Measurements from ENCODE around the gene COL15A1.

COL15A1 gene

GRCh38 chr9:98950262-98950661 lies 6.6 kb downstream of the COL15A1 start:
- in situ Hi-C loops (cut with MboI; ENCODE audit: low sequenced_read_pairs, unreplicated experiment), result no loop called here
- no peak for DNase-seq (ENCODE audit: low spot score)

DNA sequence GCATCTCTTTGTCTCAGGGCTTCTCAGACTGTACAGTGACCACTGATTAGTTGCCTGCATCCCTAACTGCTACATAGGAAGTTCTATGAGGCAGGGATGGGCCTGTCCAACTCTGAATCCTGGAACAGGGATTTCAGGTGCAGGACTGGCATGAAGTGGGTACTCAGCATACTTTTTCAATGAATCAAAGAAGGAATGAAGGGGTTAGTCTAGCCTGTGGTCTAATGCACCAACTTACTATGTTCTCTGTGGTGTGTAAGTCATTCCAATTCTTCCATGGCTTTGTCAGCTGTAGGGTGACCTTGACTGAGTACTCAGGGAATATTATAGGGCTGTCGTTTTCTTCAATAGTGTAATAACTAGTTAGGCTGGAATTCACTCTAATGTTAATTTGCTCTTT lies 8.3 kb downstream of the COL15A1 start:
- TF ChIP-seq, protein P1, sequence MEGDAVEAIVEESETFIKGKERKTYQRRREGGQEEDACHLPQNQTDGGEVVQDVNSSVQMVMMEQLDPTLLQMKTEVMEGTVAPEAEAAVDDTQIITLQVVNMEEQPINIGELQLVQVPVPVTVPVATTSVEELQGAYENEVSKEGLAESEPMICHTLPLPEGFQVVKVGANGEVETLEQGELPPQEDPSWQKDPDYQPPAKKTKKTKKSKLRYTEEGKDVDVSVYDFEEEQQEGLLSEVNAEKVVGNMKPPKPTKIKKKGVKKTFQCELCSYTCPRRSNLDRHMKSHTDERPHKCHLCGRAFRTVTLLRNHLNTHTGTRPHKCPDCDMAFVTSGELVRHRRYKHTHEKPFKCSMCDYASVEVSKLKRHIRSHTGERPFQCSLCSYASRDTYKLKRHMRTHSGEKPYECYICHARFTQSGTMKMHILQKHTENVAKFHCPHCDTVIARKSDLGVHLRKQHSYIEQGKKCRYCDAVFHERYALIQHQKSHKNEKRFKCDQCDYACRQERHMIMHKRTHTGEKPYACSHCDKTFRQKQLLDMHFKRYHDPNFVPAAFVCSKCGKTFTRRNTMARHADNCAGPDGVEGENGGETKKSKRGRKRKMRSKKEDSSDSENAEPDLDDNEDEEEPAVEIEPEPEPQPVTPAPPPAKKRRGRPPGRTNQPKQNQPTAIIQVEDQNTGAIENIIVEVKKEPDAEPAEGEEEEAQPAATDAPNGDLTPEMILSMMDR (IDR thresholded peaks at IDR 0.05; ENCODE audit: borderline replicate concordance, control extremely low read depth, extremely low read depth, insufficient read depth, missing control alignments), result no peak
- in situ Hi-C loops (cut with MboI; ENCODE audit: low sequenced_read_pairs, unreplicated experiment), result no loop called here
- no peak for DNase-seq (ENCODE audit: low spot score)

More at GRCh38 chr9:98950262-98950661, 6.6 kb downstream of the COL15A1 start:
- TF ChIP-seq, protein P1 (IDR thresholded peaks at IDR 0.05; ENCODE audit: borderline replicate concordance, control extremely low read depth, extremely low read depth, insufficient read depth, missing control alignments), result no peak

- TF ChIP-seq, protein P1 (IDR thresholded peaks at IDR 0.05; ENCODE audit: borderline replicate concordance, control extremely low read depth, extremely low read depth, insufficient read depth, missing control alignments), result no peak
- in situ Hi-C loops (cut with MboI; ENCODE audit: low sequenced_read_pairs, unreplicated experiment), result no loop called here
- DNase-seq (ENCODE audit: low spot score), result no peak
Observed at GRCh38 chr9:98953581-98954243, 10.0 kb downstream of the COL15A1 start.

DNA sequence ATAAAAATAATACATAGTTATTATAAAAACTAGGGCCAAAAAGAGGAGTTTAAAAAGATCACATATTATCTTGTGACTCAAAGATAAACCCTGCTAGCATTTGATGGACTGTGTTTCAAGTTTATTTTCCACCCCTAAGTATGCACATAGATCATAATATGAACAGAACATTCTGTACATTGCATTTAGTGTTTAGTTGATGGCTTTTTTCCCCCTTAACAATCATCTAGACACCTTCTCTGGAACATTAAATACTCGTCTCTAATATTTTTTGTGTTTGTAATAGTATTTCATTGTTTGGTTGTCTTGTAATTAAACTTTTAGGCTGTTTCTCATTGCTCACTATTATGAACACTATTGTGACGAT lies 10.5 kb downstream of the COL15A1 start:
- in situ Hi-C loops (cut with MboI; ENCODE audit: low sequenced_read_pairs, unreplicated experiment), result no loop called here
- no peak for DNase-seq (ENCODE audit: low spot score)
- TF ChIP-seq, protein P1 (IDR thresholded peaks at IDR 0.05; ENCODE audit: borderline replicate concordance, control extremely low read depth, extremely low read depth, insufficient read depth, missing control alignments), result no peak

- TF ChIP-seq, protein P1 (IDR thresholded peaks at IDR 0.05; ENCODE audit: borderline replicate concordance, control extremely low read depth, extremely low read depth, insufficient read depth, missing control alignments), result no peak
- in situ Hi-C loops (cut with MboI; ENCODE audit: low sequenced_read_pairs, unreplicated experiment), result no loop called here
- DNase-seq (ENCODE audit: low spot score), result no peak
Observed at GRCh38 chr9:98955259-98955658, 11.6 kb downstream of the COL15A1 start.

- in situ Hi-C loops (cut with MboI; ENCODE audit: low sequenced_read_pairs, unreplicated experiment), result no loop called here
- no peak for DNase-seq (ENCODE audit: low spot score)
- TF ChIP-seq, protein P1 (IDR thresholded peaks at IDR 0.05; ENCODE audit: borderline replicate concordance, control extremely low read depth, extremely low read depth, insufficient read depth, missing control alignments), result no peak
Observed at GRCh38 chr9:98957826-98958225, 14.1 kb downstream of the COL15A1 start.

Data from GM13976 (cell line).